GM12891 (cell line): Measurements from ENCODE around the gene GTPBP2.
A peak's percentile ranks its signal among the peaks of the same experiment; 100 is the strongest.

ENCODE experiments used
- DNase-seq: peaks from one replicate; pipeline ENCODE4 v3.0.0; 2011; ENCODE audit warnings: low spot score; ENCODE audit not compliant: insufficient read length
- FAIRE-seq: peaks from 2 replicates; lab custom pipeline; 2011; peaks lifted over from hg19 to GRCh38; lab: Jason Lieb, UNC
- PAX5 ChIP-seq: IDR thresholded peaks from 2 replicates; pipeline ENCODE4 v1.6.1; 2011; ENCODE audit warnings: low read length, moderate library complexity, mild to moderate bottlenecking; ENCODE audit not compliant: insufficient read depth, severe bottlenecking
- POLR2A ChIP-seq: IDR thresholded peaks from 2 replicates; pipeline ENCODE4 v1.6.1; 2011; ENCODE audit warnings: low read depth, low read length, control low read depth
- POLR2AphosphoS5 ChIP-seq: IDR thresholded peaks from 2 replicates; pipeline ENCODE4 v1.6.1; 2011; ENCODE audit warnings: low read depth, low read length, control low read depth
- POU2F2 ChIP-seq: IDR thresholded peaks from 2 replicates; pipeline ENCODE4 v1.6.1; 2011; ENCODE audit warnings: low read depth, mild to moderate bottlenecking, control low read depth, low read length, moderate library complexity
- SPI1 ChIP-seq: IDR thresholded peaks from 2 replicates; pipeline ENCODE4 v1.6.1; 2011; ENCODE audit warnings: low read depth, low read length, control low read depth
- TAF1 ChIP-seq: IDR thresholded peaks from 2 replicates; pipeline ENCODE4 v1.6.1; 2011; ENCODE audit warnings: low read depth, low read length, control low read depth

GTPBP2 gene

GRCh38 chr6:43582911-43583310 is 46.2 kb downstream of the GTPBP2 start:
- DNase-seq (no peak), FAIRE-seq (no peak)
- TF ChIP-seq TAF1: no peak
- TF ChIP-seq SPI1: no peak
- no peak for TF ChIP-seq POU2F2
- TF ChIP-seq POLR2AphosphoS5: no peak
- TF ChIP-seq PAX5: no peak
- no peak for TF ChIP-seq POLR2A

- TF ChIP-seq POLR2A (no peak), POLR2AphosphoS5 (no peak), TAF1 (no peak)
- DNase-seq (no peak), FAIRE-seq (no peak)
Measured at GRCh38 chr6:43579171-43579570, 49.9 kb downstream of the GTPBP2 start.

DNA sequence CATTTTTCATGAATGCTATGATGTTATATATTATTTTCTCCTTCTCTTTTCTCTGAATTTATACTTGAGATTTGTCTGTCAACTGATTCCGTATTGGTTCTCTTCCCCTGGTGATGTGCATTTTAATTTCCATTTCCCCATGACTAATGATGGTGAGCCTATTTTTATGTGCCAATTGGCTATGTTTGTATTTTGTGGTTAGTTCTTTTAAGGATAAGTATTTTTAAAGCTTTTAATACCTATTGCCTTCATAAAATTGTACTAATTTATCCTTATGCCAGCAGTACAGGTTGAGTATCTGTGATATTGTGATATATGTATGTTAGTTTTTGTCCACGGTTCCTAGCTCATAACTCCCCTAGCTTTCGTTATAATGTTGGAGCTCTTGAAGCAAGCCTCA is 50.3 kb downstream of the GTPBP2 start:
- DNase-seq (no peak), FAIRE-seq (no peak)
- no peak for TF ChIP-seq POU2F2
- no peak for TF ChIP-seq TAF1
- no peak for TF ChIP-seq POLR2AphosphoS5
- no peak for TF ChIP-seq POLR2A
- no peak for TF ChIP-seq SPI1
- TF ChIP-seq PAX5: no peak

GRCh38 chr6:43575772-43576551 is 53.1 kb downstream of the GTPBP2 start, which contains the start of the genes POLH and XPO5:
TSS of gene POLH (plus strand) at chr6:43576185. CDS start at chr6:43582320, 6,135 bp downstream.
TSS of gene XPO5 (minus strand) at chr6:43576038. CDS start at chr6:43575864, 174 bp downstream.
- DNase-seq: peak; percentile 95
- peak; percentile 46 for TF ChIP-seq PAX5
- TF ChIP-seq POU2F2: peak; percentile 82
- peak; percentile 99 for TF ChIP-seq POLR2AphosphoS5
- peak; percentile 99 for TF ChIP-seq POLR2A
- TF ChIP-seq TAF1: peak; percentile 99
- TF ChIP-seq SPI1: no peak
- FAIRE-seq: peak; percentile 98

- FAIRE-seq (peak; percentile 40), DNase-seq (no peak)
Measured at GRCh38 chr6:43575105-43575771, 53.8 kb downstream of the GTPBP2 start.

GRCh38 chr6:43572015-43572414 is 57.0 kb downstream of the GTPBP2 start:
- FAIRE-seq (no peak), DNase-seq (no peak)
- TF ChIP-seq POLR2AphosphoS5: no peak
- TF ChIP-seq SPI1: no peak
- TF ChIP-seq PAX5: no peak

More at GRCh38 chr6:43575105-43575771, 53.8 kb downstream of the GTPBP2 start:
- TF ChIP-seq TAF1 (no peak), POLR2AphosphoS5 (no peak), SPI1 (no peak), POLR2A (no peak), PAX5 (no peak), POU2F2 (no peak)

DNA sequence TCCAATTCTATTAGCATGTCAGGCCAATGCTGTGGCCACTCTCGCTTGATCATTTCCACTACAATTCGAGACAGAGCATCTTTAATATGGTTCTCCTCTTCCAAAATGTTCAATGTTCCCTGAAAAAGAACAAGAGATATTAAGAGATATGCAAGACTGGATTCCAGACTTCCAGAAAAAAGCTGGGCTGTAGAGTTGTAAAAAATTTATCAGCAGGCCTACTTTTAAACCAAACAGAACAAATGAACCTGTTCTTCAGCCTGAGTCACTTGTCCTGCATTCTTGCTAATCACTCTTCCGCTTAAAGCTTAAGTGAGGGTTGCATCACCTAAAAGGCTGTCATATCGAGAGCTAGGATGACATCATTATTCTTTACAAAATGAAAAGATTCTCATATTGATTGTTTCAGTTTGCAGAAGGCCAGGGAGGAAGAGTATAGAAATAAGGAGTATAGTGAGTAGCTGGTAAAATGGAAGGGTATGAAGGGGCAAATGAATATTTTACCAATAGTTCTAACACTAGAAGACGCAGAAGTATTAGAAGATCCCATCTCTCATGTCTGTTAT is 58.1 kb downstream of the GTPBP2 start:
- DNase-seq (no peak), FAIRE-seq (no peak)
- TF ChIP-seq POLR2A (no peak), POLR2AphosphoS5 (no peak), POU2F2 (no peak), TAF1 (no peak), SPI1 (no peak)
